Activated CD4-positive, alpha-beta T cell treated with anti-CD3 and anti-CD28 coated beads for 48 hours (primary cell): ENCODE results near the gene CD274.
A peak's percentile ranks its signal among the peaks of the same experiment; 100 is the strongest.
"Not testable (repeated sequence)": the region's sequence is repeated elsewhere in the genome, so short reads cannot be mapped to it uniquely, and the experiment has no call there.

Experiments
- DNase-seq: peaks from one replicate; pipeline ENCODE4 v3.0.0-alpha.2; 2020

Gene CD274

GRCh38 chr9:5468850-5469249 lies 18.5 kb downstream of the CD274 start:
- DNase-seq, result no peak

GRCh38 chr9:5470122-5470521 lies 19.8 kb downstream of the CD274 start:
- DNase-seq, result no peak

GRCh38 chr9:5470816-5471215 lies 20.5 kb downstream of the CD274 start:
- DNase-seq, result no peak

- DNase-seq, result not testable (repeated sequence)
These were observed 25.3 kb downstream of the CD274 start for GRCh38 chr9:5475611-5476010.

- DNase-seq, result peak; percentile 32
These were observed 27.9 kb downstream of the CD274 start for GRCh38 chr9:5478206-5478605.

GRCh38 chr9:5479994-5480694 lies 29.8 kb downstream of the CD274 start:
- DNase-seq, result no peak

GRCh38 chr9:5480919-5481318 lies 30.6 kb downstream of the CD274 start:
- DNase-seq, result no peak

GRCh38 chr9:5481322-5482040 lies 31.1 kb downstream of the CD274 start:
- no peak for DNase-seq

- DNase-seq, result no peak
These were observed 31.9 kb downstream of the CD274 start for GRCh38 chr9:5482194-5482593.

- no peak for DNase-seq
These were observed 33.0 kb downstream of the CD274 start for GRCh38 chr9:5483306-5483705.

GRCh38 chr9:5485378-5486085 lies 35.2 kb downstream of the CD274 start:
- no peak for DNase-seq

GRCh38 chr9:5486988-5487387 lies 36.6 kb downstream of the CD274 start:
- no peak for DNase-seq

GRCh38 chr9:5488221-5489008 lies 38.1 kb downstream of the CD274 start:
- DNase-seq, result no peak

- DNase-seq, result no peak
These were observed 39.5 kb downstream of the CD274 start for GRCh38 chr9:5489630-5490490.

- no peak for DNase-seq
These were observed 42.8 kb downstream of the CD274 start for GRCh38 chr9:5492965-5493678.

GRCh38 chr9:5493679-5494511 lies 43.6 kb downstream of the CD274 start:
- DNase-seq, result peak; percentile 50

- DNase-seq, result not testable (repeated sequence)
These were observed 44.4 kb downstream of the CD274 start for GRCh38 chr9:5494765-5495164.

GRCh38 chr9:5499157-5499556 lies 48.8 kb downstream of the CD274 start:
- no peak for DNase-seq

GRCh38 chr9:5499889-5500398 lies 49.6 kb downstream of the CD274 start:
- no peak for DNase-seq
